Liver (tissue), 3 donors: Measurements from ENCODE around the gene AKAP13.

Experiments used
- GABPA ChIP-seq, 2 donors: IDR thresholded peaks in 1 of 2; conservative IDR thresholded peaks in 1 of 2; 2 replicates each; pipeline ENCODE4 v1.6.1; 2016; ENCODE audit warnings: antibody characterized with exemption in 2 of 2, mild to moderate bottlenecking in 1 of 2, moderate library complexity in 1 of 2
- RAD21 ChIP-seq, 2 donors: IDR thresholded peaks; 2 replicates each; pipeline ENCODE4 v1.6.1; 2016; ENCODE audit warnings: antibody characterized with exemption in 2 of 2, mild to moderate bottlenecking in 2 of 2
- SP1 ChIP-seq: IDR thresholded peaks from 2 replicates; pipeline ENCODE4 v1.6.1; 2018; ENCODE audit warnings: antibody characterized with exemption, mild to moderate bottlenecking
- TAF1 ChIP-seq: conservative IDR thresholded peaks from 2 replicates; pipeline ENCODE4 v1.6.1; 2016; ENCODE audit warnings: antibody characterized with exemption, mild to moderate bottlenecking
- ZBTB33 ChIP-seq: IDR thresholded peaks from 2 replicates; pipeline ENCODE4 v1.6.1; 2016; ENCODE audit warnings: antibody characterized with exemption
- TF ChIP-seq, protein P1 (sequence below): fragments of 150-350 bp; IDR thresholded peaks from 2 replicates; pipeline ENCODE4 v1.5.1; 2017; ENCODE audit warnings: improper control_type of control experiment, low read depth, low read length; ENCODE audit not compliant: missing input control
- TF ChIP-seq, protein P2 (sequence below): IDR thresholded peaks from 2 replicates; pipeline ENCODE4 v1.6.1; 2016; ENCODE audit warnings: antibody characterized with exemption
- donor health status: healthy.
- donor health status: healthy.

GRCh38 chr15:85589851-85590250, 209.4 kb downstream of the AKAP13 start:
- TF ChIP-seq, protein P1, sequence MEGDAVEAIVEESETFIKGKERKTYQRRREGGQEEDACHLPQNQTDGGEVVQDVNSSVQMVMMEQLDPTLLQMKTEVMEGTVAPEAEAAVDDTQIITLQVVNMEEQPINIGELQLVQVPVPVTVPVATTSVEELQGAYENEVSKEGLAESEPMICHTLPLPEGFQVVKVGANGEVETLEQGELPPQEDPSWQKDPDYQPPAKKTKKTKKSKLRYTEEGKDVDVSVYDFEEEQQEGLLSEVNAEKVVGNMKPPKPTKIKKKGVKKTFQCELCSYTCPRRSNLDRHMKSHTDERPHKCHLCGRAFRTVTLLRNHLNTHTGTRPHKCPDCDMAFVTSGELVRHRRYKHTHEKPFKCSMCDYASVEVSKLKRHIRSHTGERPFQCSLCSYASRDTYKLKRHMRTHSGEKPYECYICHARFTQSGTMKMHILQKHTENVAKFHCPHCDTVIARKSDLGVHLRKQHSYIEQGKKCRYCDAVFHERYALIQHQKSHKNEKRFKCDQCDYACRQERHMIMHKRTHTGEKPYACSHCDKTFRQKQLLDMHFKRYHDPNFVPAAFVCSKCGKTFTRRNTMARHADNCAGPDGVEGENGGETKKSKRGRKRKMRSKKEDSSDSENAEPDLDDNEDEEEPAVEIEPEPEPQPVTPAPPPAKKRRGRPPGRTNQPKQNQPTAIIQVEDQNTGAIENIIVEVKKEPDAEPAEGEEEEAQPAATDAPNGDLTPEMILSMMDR, result no peak
- TF ChIP-seq ZBTB33 (peak; percentile 67), TAF1 (peak; percentile 42), GABPA (IDR thresholded peaks at IDR 0.05 in 1 of 2, conservative IDR thresholded peaks at IDR 0.05 in 1 of 2) (no peak), SP1 (peak; percentile 73), RAD21 (IDR thresholded peaks at IDR 0.05) (peak in 1 of 2 donors; percentile 56)
- TF ChIP-seq, protein P2, sequence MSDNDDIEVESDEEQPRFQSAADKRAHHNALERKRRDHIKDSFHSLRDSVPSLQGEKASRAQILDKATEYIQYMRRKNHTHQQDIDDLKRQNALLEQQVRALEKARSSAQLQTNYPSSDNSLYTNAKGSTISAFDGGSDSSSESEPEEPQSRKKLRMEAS, result peak; percentile 51
